Kidney (tissue), 14 donors: ENCODE measurements around the gene LRRIQ4. TPM values are rescaled to one million over a fixed set of nuclear protein-coding genes. Genes with fewer than 3 reads are reported as not detected.

Source experiments
- DNase-seq, 5 donors: peaks; one replicate each; pipeline ENCODE4 v3.0.0-alpha.2; 2013 to 2020
- FAIRE-seq: peaks from 2 replicates; lab custom pipeline; 2012; peaks lifted over from hg19 to GRCh38; lab: Jason Lieb, UNC
- H3K27ac ChIP-seq, 2 donors: one replicate each; pipeline ENCODE4 v1.7.0; 2013; ENCODE audit warnings: low read depth in 2 of 2, low read length in 2 of 2, inconsistent platforms in 1 of 2
- H3K27me3 ChIP-seq: one replicate; pipeline ENCODE4 v1.7.1; 2013; ENCODE audit warnings: low read length, inconsistent platforms; ENCODE audit not compliant: control insufficient read depth, insufficient read depth
- H3K36me3 ChIP-seq, 3 donors: one replicate each; pipeline versions ENCODE4 v1.7.0 to v1.7.1; 2013; ENCODE audit warnings: low read length in 3 of 3, control low read depth in 1 of 3, inconsistent platforms in 1 of 3; ENCODE audit not compliant: insufficient read depth in 3 of 3, control insufficient read depth in 2 of 3
- H3K4me1 ChIP-seq, 3 donors: one replicate each; pipeline versions ENCODE4 v1.7.0 to v1.7.1; 2013; ENCODE audit warnings: low read length in 3 of 3, inconsistent platforms in 1 of 3, low read depth in 1 of 3; ENCODE audit not compliant: control insufficient read depth in 2 of 3, insufficient read depth in 2 of 3
- H3K4me3 ChIP-seq, 3 donors: one replicate each; pipeline versions ENCODE4 v1.7.0 to v1.8.1; 2013; ENCODE audit warnings: low read length in 3 of 3, control low read depth in 1 of 3, inconsistent platforms in 1 of 3
- H3K9ac ChIP-seq, 3 donors: one replicate each; pipeline versions ENCODE4 v1.7.0 to v1.7.1; 2013; ENCODE audit warnings: low read length in 3 of 3, control low read depth in 1 of 3, inconsistent platforms in 1 of 3
- H3K9me3 ChIP-seq, 3 donors: one replicate each; pipeline versions ENCODE4 v1.7.0 to v1.7.1; 2013; ENCODE audit warnings: low read length in 3 of 3, control low read depth in 1 of 3, inconsistent platforms in 1 of 3; ENCODE audit not compliant: control insufficient read depth in 2 of 3, insufficient read depth in 1 of 3
- CTCF ChIP-seq: IDR thresholded peaks from 3 replicates; pipeline ENCODE4 v1.5.1; 2012; ENCODE audit warnings: mild to moderate bottlenecking, moderate library complexity, borderline replicate concordance; ENCODE audit not compliant: insufficient read depth; ENCODE audit errors: extremely low read depth
- intact Hi-C: fragments of 100-400 bp; cut with DNase I; formaldehyde crosslinking; loops from one replicate; pipeline ENCODE4 v1.11.1; 2022
- polyA plus RNA-seq: library from polyadenylated mRNA; stranded (reverse); fragments of 350-450 nt; fragmentation: Illumina TruSeq; extraction: RNeasy Lipid Tissue Mini Kit (QIAGEN cat#74804); gene quantifications from one replicate; pipeline ENCODE4 v1.2.3, GENCODE V29; 2014; ENCODE audit warnings: low read depth, low replicate concordance; ENCODE audit not compliant: insufficient read depth
- total RNA-seq: library from RNA; stranded (reverse); fragmentation: NEBNext Ultra II Directional; extraction: Animal tissue kit (Norgen Biotek cat#: 25700); gene quantifications from one replicate; pipeline ENCODE4 v1.2.1, GENCODE V29; 2021
- donor health status: control.
- donor health status: control.
- donor health status: control.
- donor health status: control.
- donor health status: control.
- donor health status: DM: yes; HTN: yes; CAD: no.
- donor health status: Normal renal cell carcinoma (clear cell type).

LRRIQ4 gene
- total and polyA plus RNA-seq, 2 donors from 2014 or later = not detected

GRCh38 chr3:169864270-169864669 is 51.6 kb downstream of the LRRIQ4 start:
- FAIRE-seq (no peak), DNase-seq (no peak)
- Histone ChIP-seq H3K36me3 (no peaks in the 10 kb centered on the region), H3K27me3 (no peaks in the 10 kb centered on the region), H3K4me3 (no peak overlapping the region), H3K4me1 (no peaks in the 10 kb centered on the region), H3K9me3 (no peaks in the 10 kb centered on the region), H3K9ac (no peak overlapping the region), H3K27ac (no peak overlapping the region)
- intact Hi-C loops = no loop called here
- no peak for TF ChIP-seq CTCF

- no peak overlapping the region for H3K9ac ChIP-seq
- no peaks in the 10 kb centered on the region for H3K27me3 ChIP-seq
- DNase-seq (no peak), FAIRE-seq (no peak)
- intact Hi-C loops = no loop called here
- H3K9me3 ChIP-seq = no peaks in the 10 kb centered on the region
- no peak for TF ChIP-seq CTCF
- H3K4me3 ChIP-seq = no peak overlapping the region
- peaks cover 0 to under 1% (median 0%) of the 10 kb centered on the region in 3 donors for H3K4me1 ChIP-seq
- no peak overlapping the region for H3K27ac ChIP-seq
- H3K36me3 ChIP-seq = no peaks in the 10 kb centered on the region
Measured at GRCh38 chr3:169865176-169865767, 52.6 kb downstream of the LRRIQ4 start.

GRCh38 chr3:169867584-169868210 is 55.0 kb downstream of the LRRIQ4 start:
- Histone ChIP-seq H3K27ac (no peak overlapping the region), H3K9me3 (no peaks in the 10 kb centered on the region), H3K4me1 (peaks cover 0 to 3% (median 0%) of the 10 kb centered on the region in 3 donors), H3K4me3 (no peak overlapping the region), H3K36me3 (no peaks in the 10 kb centered on the region), H3K9ac (no peak overlapping the region), H3K27me3 (no peaks in the 10 kb centered on the region)
- intact Hi-C loops = no loop called here
- FAIRE-seq (no peak), DNase-seq (no peak)
- TF ChIP-seq CTCF = no peak
